ENCODE results near the gene BCL2L15. TPM values are rescaled to one million over a fixed set of nuclear protein-coding genes. Genes with fewer than 3 reads are reported as not detected.

BCL2L15 gene
- total and polyA plus RNA-seq, 4 donors: 0.04 to 0.70 (median 0.11) TPM

GRCh38 chr1:113872219-113872935 lies 15.0 kb downstream of the BCL2L15 start:
- Histone ChIP-seq H3K27me3 (ENCODE audit: control insufficient read depth in 4 of 4, insufficient read depth in 4 of 4, low read length in 3 of 4) (no peaks in the 10 kb centered on the region), H3K36me3 (ENCODE audit: control insufficient read depth in 4 of 4, insufficient read depth in 3 of 4, low read depth in 1 of 4, low read length in 3 of 4) (no peaks in the 10 kb centered on the region), H3K9ac (ENCODE audit: low read depth in 1 of 2, low read length in 2 of 2) (peak overlapping the region in 1 of 2 donors; percentile 42), H3K4me3 (ENCODE audit: low read depth in 1 of 3, low read length in 3 of 3) (no peak overlapping the region), H3K4me1 (ENCODE audit: control insufficient read depth in 4 of 4, insufficient read depth in 4 of 4, low read length in 3 of 4) (no peaks in the 10 kb centered on the region), H3K9me3 (ENCODE audit: control insufficient read depth in 4 of 4, low read length in 3 of 4) (no peaks in the 10 kb centered on the region), H3K27ac (ENCODE audit: low read depth in 1 of 2, low read length in 2 of 2) (peak overlapping the region; percentile 4 to 32)
- TF ChIP-seq ATF3 (IDR thresholded peaks at IDR 0.05) (no peak), RAD21 (IDR thresholded peaks at IDR 0.05) (no peak), TAF1 (conservative IDR thresholded peaks at IDR 0.05) (no peak)
- DNase-seq (ENCODE audit: low spot score): no peak

GRCh38 chr1:113871597-113872113 lies 15.7 kb downstream of the BCL2L15 start, which contains the start of gene PTPN22:
PTPN22 (minus strand) TSS chr1:113871712.
- DNase-seq (ENCODE audit: low spot score): no peak
- H3K4me1 ChIP-seq (ENCODE audit: control insufficient read depth in 4 of 4, insufficient read depth in 4 of 4, low read length in 3 of 4): no peaks in the 10 kb centered on the region

GRCh38 chr1:113870778-113871177 lies 16.6 kb downstream of the BCL2L15 start:
- H3K4me1 ChIP-seq (ENCODE audit: control insufficient read depth in 4 of 4, insufficient read depth in 4 of 4, low read length in 3 of 4): no peaks in the 10 kb centered on the region
- DNase-seq (ENCODE audit: low spot score): no peak
- WGBS: 84% methylated on average over 3 of the region's 3 CpGs
- no peaks in the 10 kb centered on the region for H3K36me3 ChIP-seq (ENCODE audit: control insufficient read depth in 4 of 4, insufficient read depth in 3 of 4, low read depth in 1 of 4, low read length in 3 of 4)
- peak overlapping the region in 1 of 2 donors; percentile 29 for H3K9ac ChIP-seq (ENCODE audit: low read depth in 1 of 2, low read length in 2 of 2)
- H3K27ac ChIP-seq (ENCODE audit: low read depth in 1 of 2, low read length in 2 of 2): no peak overlapping the region
- H3K9me3 ChIP-seq (ENCODE audit: control insufficient read depth in 4 of 4, low read length in 3 of 4): no peaks in the 10 kb centered on the region
- H3K4me3 ChIP-seq (ENCODE audit: low read depth in 1 of 3, low read length in 3 of 3): peak overlapping the region in 1 of 3 donors; percentile 11
- H3K27me3 ChIP-seq (ENCODE audit: control insufficient read depth in 4 of 4, insufficient read depth in 4 of 4, low read length in 3 of 4): no peaks in the 10 kb centered on the region
- TF ChIP-seq ZBTB33 (IDR thresholded peaks at IDR 0.05) (no peak), REST (IDR thresholded peaks at IDR 0.05) (no peak), TAF1 (conservative IDR thresholded peaks at IDR 0.05) (no peak), FOXA2 (IDR thresholded peaks at IDR 0.05) (no peak), ATF3 (IDR thresholded peaks at IDR 0.05) (no peak), CTCF (IDR thresholded peaks at IDR 0.05; ENCODE audit: low read depth, low read length, missing input control) (no peak), FOXA1 (IDR thresholded peaks at IDR 0.05) (no peak), YY1 (IDR thresholded peaks at IDR 0.05) (no peak), GABPA (IDR thresholded peaks at IDR 0.05 in 1 of 2, conservative IDR thresholded peaks at IDR 0.05 in 1 of 2) (no peak), HNF4G (IDR thresholded peaks at IDR 0.05) (no peak), SP1 (IDR thresholded peaks at IDR 0.05) (no peak), NR2F2 (IDR thresholded peaks at IDR 0.05) (no peak)

More at GRCh38 chr1:113871597-113872113, 15.7 kb downstream of the BCL2L15 start, which contains the start of gene PTPN22:
- Histone ChIP-seq H3K36me3 (ENCODE audit: control insufficient read depth in 4 of 4, insufficient read depth in 3 of 4, low read depth in 1 of 4, low read length in 3 of 4) (no peaks in the 10 kb centered on the region), H3K27ac (ENCODE audit: low read depth in 1 of 2, low read length in 2 of 2) (peak within 1 kb of the TSS; percentile 32 to 46), H3K9me3 (ENCODE audit: control insufficient read depth in 4 of 4, low read length in 3 of 4) (no peaks in the 10 kb centered on the region), H3K9ac (ENCODE audit: low read depth in 1 of 2, low read length in 2 of 2) (peak within 1 kb of the TSS in 1 of 2 donors; percentile 42), H3K4me3 (ENCODE audit: low read depth in 1 of 3, low read length in 3 of 3) (peak within 1 kb of the TSS in 1 of 3 donors; percentile 11), H3K27me3 (ENCODE audit: control insufficient read depth in 4 of 4, insufficient read depth in 4 of 4, low read length in 3 of 4) (no peaks in the 10 kb centered on the region)
- WGBS: 82% methylated on average over 4 of the region's 4 CpGs
- no peak for TF ChIP-seq RAD21 (IDR thresholded peaks at IDR 0.05)
- no peak for TF ChIP-seq ZBTB33 (IDR thresholded peaks at IDR 0.05)

Data from liver (tissue), 9 donors.